Stimulated activated naive CD8-positive, alpha-beta T cell treated with anti-CD3 and anti-CD28 coated beads, Interleukin-15, Interleukin-2, amounts not matched to agents 100 ng/mL and 50 ng/mL, for 24 hours (primary cell): ENCODE measurements around the gene RNPEP.
"Not testable (repeated sequence)": the region's sequence is repeated elsewhere in the genome, so short reads cannot be mapped to it uniquely, and the experiment has no call there.

Experiments
- H3K27ac Mint-ChIP-seq: one replicate; pipeline ENCODE4 v1.8.0; 2021; ENCODE audit warnings: mild to moderate bottlenecking, mixed read lengths
- H3K27me3 Mint-ChIP-seq: one replicate; pipeline ENCODE4 v1.8.0; 2021; ENCODE audit warnings: mixed read lengths
- H3K36me3 Mint-ChIP-seq: one replicate; pipeline ENCODE4 v1.8.0; 2021; ENCODE audit warnings: low read depth, mixed read lengths
- H3K4me1 Mint-ChIP-seq: one replicate; pipeline ENCODE4 v1.8.0; 2021; ENCODE audit warnings: low read depth, mixed read lengths
- H3K4me3 Mint-ChIP-seq: one replicate; pipeline ENCODE4 v1.8.0; 2021; ENCODE audit warnings: mild to moderate bottlenecking, mixed read lengths
- H3K9me3 Mint-ChIP-seq: one replicate; pipeline ENCODE4 v1.8.0; 2021; ENCODE audit warnings: mixed read lengths

Gene RNPEP

GRCh38 chr1:202011994-202012393 is 29.5 kb downstream of the RNPEP start:
- H3K27ac Mint-ChIP-seq, result no peak overlapping the region
- no peaks in the 10 kb centered on the region for H3K36me3 Mint-ChIP-seq
- H3K4me3 Mint-ChIP-seq, result no peak overlapping the region
- no peaks in the 10 kb centered on the region for H3K4me1 Mint-ChIP-seq
- H3K27me3 Mint-ChIP-seq, result no peaks in the 10 kb centered on the region
- H3K9me3 Mint-ChIP-seq, result no peaks in the 10 kb centered on the region

GRCh38 chr1:202012544-202013478 is 30.4 kb downstream of the RNPEP start:
- Mint-ChIP-seq H3K9me3 (no peaks in the 10 kb centered on the region), H3K4me3 (no peak overlapping the region), H3K4me1 (no peaks in the 10 kb centered on the region), H3K27ac (no peak overlapping the region), H3K27me3 (no peaks in the 10 kb centered on the region), H3K36me3 (no peaks in the 10 kb centered on the region)

- Mint-ChIP-seq H3K27ac (no peak overlapping the region), H3K4me3 (no peak overlapping the region), H3K9me3 (no peaks in the 10 kb centered on the region), H3K36me3 (no peaks in the 10 kb centered on the region), H3K27me3 (no peaks in the 10 kb centered on the region), H3K4me1 (no peaks in the 10 kb centered on the region)
Measured at GRCh38 chr1:202013603-202014002, 31.2 kb downstream of the RNPEP start.

GRCh38 chr1:202014060-202014459 is 31.6 kb downstream of the RNPEP start:
- peaks cover 4% of the 10 kb centered on the region for H3K27me3 Mint-ChIP-seq
- H3K4me1 Mint-ChIP-seq, result no peaks in the 10 kb centered on the region
- H3K36me3 Mint-ChIP-seq, result no peaks in the 10 kb centered on the region

GRCh38 chr1:202014915-202015661 is 32.6 kb downstream of the RNPEP start:
- Mint-ChIP-seq H3K27me3 (peaks cover 4% of the 10 kb centered on the region), H3K9me3 (no peaks in the 10 kb centered on the region), H3K36me3 (no peaks in the 10 kb centered on the region), H3K4me1 (no peaks in the 10 kb centered on the region), H3K27ac (no peak overlapping the region), H3K4me3 (no peak overlapping the region)

More at GRCh38 chr1:202014060-202014459, 31.6 kb downstream of the RNPEP start:
- Mint-ChIP-seq H3K9me3 (no peaks in the 10 kb centered on the region), H3K27ac (no peak overlapping the region), H3K4me3 (no peak overlapping the region)

GRCh38 chr1:202015662-202015937 is 33.2 kb downstream of the RNPEP start:
- peaks cover 4% of the 10 kb centered on the region for H3K27me3 Mint-ChIP-seq
- H3K9me3 Mint-ChIP-seq, result no peaks in the 10 kb centered on the region
- H3K36me3 Mint-ChIP-seq, result no peaks in the 10 kb centered on the region
- H3K27ac Mint-ChIP-seq, result no peak overlapping the region
- no peak overlapping the region for H3K4me3 Mint-ChIP-seq
- H3K4me1 Mint-ChIP-seq, result no peaks in the 10 kb centered on the region

GRCh38 chr1:202016022-202016810 is 33.8 kb downstream of the RNPEP start:
- no peaks in the 10 kb centered on the region for H3K9me3 Mint-ChIP-seq
- no peak overlapping the region for H3K27ac Mint-ChIP-seq

GRCh38 chr1:202016811-202017748 is 34.6 kb downstream of the RNPEP start:
- no peaks in the 10 kb centered on the region for H3K36me3 Mint-ChIP-seq
- peaks cover 8% of the 10 kb centered on the region for H3K27me3 Mint-ChIP-seq
- H3K4me3 Mint-ChIP-seq, result no peak overlapping the region
- no peak overlapping the region for H3K27ac Mint-ChIP-seq
- no peaks in the 10 kb centered on the region for H3K9me3 Mint-ChIP-seq
- H3K4me1 Mint-ChIP-seq, result no peaks in the 10 kb centered on the region

More at GRCh38 chr1:202016022-202016810, 33.8 kb downstream of the RNPEP start:
- Mint-ChIP-seq H3K4me1 (no peaks in the 10 kb centered on the region), H3K4me3 (no peak overlapping the region), H3K36me3 (no peaks in the 10 kb centered on the region), H3K27me3 (peaks cover 4% of the 10 kb centered on the region)

GRCh38 chr1:202017749-202018467 is 35.5 kb downstream of the RNPEP start:
- Mint-ChIP-seq H3K4me1 (no peaks in the 10 kb centered on the region), H3K27me3 (peaks cover 8% of the 10 kb centered on the region), H3K36me3 (no peaks in the 10 kb centered on the region), H3K4me3 (no peak overlapping the region), H3K27ac (no peak overlapping the region), H3K9me3 (no peaks in the 10 kb centered on the region)

GRCh38 chr1:202018468-202019234 is 36.2 kb downstream of the RNPEP start:
- H3K36me3 Mint-ChIP-seq, result no peaks in the 10 kb centered on the region
- no peaks in the 10 kb centered on the region for H3K4me1 Mint-ChIP-seq
- peaks cover 8% of the 10 kb centered on the region for H3K27me3 Mint-ChIP-seq
- H3K9me3 Mint-ChIP-seq, result no peaks in the 10 kb centered on the region
- H3K4me3 Mint-ChIP-seq, result no peak overlapping the region
- H3K27ac Mint-ChIP-seq, result no peak overlapping the region

GRCh38 chr1:202019235-202019558 is 36.7 kb downstream of the RNPEP start:
- not testable (repeated sequence) for H3K36me3 Mint-ChIP-seq, H3K4me3 Mint-ChIP-seq

GRCh38 chr1:202023001-202023433 is 40.6 kb downstream of the RNPEP start:
- no peak overlapping the region for H3K27ac Mint-ChIP-seq
- peaks cover 8% of the 10 kb centered on the region for H3K27me3 Mint-ChIP-seq
- no peaks in the 10 kb centered on the region for H3K36me3 Mint-ChIP-seq
- no peaks in the 10 kb centered on the region for H3K4me1 Mint-ChIP-seq
- H3K4me3 Mint-ChIP-seq, result no peak overlapping the region
- no peaks in the 10 kb centered on the region for H3K9me3 Mint-ChIP-seq

More at GRCh38 chr1:202019235-202019558, 36.7 kb downstream of the RNPEP start:
- H3K27me3 Mint-ChIP-seq, H3K9me3 Mint-ChIP-seq, H3K4me1 Mint-ChIP-seq, H3K27ac Mint-ChIP-seq: not testable (repeated sequence)

GRCh38 chr1:202029171-202029665 is 46.8 kb downstream of the RNPEP start:
- no peak overlapping the region for H3K4me3 Mint-ChIP-seq
- no peaks in the 10 kb centered on the region for H3K9me3 Mint-ChIP-seq
- no peak overlapping the region for H3K27ac Mint-ChIP-seq
- H3K36me3 Mint-ChIP-seq, result no peaks in the 10 kb centered on the region
- peaks cover 4% of the 10 kb centered on the region for H3K27me3 Mint-ChIP-seq
- H3K4me1 Mint-ChIP-seq, result no peaks in the 10 kb centered on the region
